ENCODE measurements around the gene ZNF792. TPM values are rescaled to one million over a fixed set of nuclear protein-coding genes. Genes with fewer than 3 reads are reported as not detected.
"Not testable (repeated sequence)": the region's sequence is repeated elsewhere in the genome, so short reads cannot be mapped to it uniquely, and the experiment has no call there.

Gene ZNF792
- total RNA-seq, 3 donors from 2014 or later: 6.4 to 11.6 (median 11.1) TPM

DNA sequence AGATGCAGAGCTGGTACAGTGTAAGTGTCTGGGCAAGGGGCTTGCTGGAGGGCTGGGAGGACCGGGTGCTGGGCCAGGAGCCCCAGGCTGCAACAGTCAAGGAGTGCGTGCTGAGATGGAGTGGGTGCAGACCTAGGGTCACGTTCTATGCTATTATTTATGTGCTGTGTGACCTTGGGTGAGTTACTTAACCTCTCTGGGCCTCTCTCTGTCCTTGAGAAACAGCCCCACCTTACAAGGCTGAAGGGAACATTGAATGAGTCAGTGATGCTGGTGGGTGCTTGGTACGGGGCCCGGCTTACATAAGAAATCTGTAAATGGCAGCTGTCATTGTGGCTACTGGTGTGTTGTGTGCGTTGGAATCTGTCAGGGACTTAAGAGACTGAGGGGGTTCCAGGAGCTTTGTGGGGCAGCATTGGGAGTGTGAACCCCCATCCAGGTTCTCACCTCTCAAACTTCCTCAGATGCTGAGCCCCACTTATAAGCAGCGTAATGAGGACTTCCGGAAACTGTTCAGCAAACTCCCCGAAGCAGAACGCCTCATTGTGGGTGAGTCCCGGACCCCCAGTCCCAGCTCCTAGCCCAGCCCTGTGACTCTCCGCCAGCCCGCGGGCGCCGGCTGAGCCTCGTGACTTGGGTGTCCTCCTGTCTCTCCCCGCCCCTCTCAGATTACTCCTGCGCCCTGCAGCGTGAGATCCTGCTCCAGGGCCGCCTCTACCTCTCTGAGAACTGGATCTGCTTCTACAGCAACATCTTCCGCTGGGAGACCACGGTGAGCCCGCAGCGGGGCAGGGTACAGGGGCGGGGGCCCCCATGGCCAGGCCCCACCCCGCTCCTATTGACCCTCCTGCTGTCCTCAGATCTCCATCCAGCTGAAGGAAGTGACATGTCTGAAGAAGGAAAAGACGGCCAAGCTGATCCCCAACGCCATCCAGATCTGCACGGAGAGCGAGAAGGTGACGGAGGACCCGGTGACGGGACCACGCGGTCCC, 45.7 kb upstream of the ZNF792 start:
- no peaks in the 10 kb centered on the region for H3K27me3 ChIP-seq
- no peaks in the 10 kb centered on the region for H3K36me3 ChIP-seq
- peak overlapping the region in 1 of 2 donors; percentile 68 for H3K27ac ChIP-seq
- TF ChIP-seq POLR2A (IDR thresholded peaks at IDR 0.05) (no peak), POLR2AphosphoS5 (IDR thresholded peaks at IDR 0.05) (no peak)
- TF ChIP-seq, protein P1, sequence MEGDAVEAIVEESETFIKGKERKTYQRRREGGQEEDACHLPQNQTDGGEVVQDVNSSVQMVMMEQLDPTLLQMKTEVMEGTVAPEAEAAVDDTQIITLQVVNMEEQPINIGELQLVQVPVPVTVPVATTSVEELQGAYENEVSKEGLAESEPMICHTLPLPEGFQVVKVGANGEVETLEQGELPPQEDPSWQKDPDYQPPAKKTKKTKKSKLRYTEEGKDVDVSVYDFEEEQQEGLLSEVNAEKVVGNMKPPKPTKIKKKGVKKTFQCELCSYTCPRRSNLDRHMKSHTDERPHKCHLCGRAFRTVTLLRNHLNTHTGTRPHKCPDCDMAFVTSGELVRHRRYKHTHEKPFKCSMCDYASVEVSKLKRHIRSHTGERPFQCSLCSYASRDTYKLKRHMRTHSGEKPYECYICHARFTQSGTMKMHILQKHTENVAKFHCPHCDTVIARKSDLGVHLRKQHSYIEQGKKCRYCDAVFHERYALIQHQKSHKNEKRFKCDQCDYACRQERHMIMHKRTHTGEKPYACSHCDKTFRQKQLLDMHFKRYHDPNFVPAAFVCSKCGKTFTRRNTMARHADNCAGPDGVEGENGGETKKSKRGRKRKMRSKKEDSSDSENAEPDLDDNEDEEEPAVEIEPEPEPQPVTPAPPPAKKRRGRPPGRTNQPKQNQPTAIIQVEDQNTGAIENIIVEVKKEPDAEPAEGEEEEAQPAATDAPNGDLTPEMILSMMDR (IDR thresholded peaks at IDR 0.05): no peak
- peaks cover 0 to 6% of the 10 kb centered on the region in 2 donors for H3K4me1 ChIP-seq
- no peak overlapping the region for H3K4me3 ChIP-seq
- H3K9me3 ChIP-seq: no peaks in the 10 kb centered on the region
- intact Hi-C loops (cut with DNase I; ENCODE audit: low total_unique reads): loop anchor here (5.0 to 10.0 kb wide), 2 partner anchors 32 to 1835 kb away; no protein-coding TSS in a partner anchor
- no peak for DNase-seq (ENCODE audit: low spot score in 2 of 2)

DNA sequence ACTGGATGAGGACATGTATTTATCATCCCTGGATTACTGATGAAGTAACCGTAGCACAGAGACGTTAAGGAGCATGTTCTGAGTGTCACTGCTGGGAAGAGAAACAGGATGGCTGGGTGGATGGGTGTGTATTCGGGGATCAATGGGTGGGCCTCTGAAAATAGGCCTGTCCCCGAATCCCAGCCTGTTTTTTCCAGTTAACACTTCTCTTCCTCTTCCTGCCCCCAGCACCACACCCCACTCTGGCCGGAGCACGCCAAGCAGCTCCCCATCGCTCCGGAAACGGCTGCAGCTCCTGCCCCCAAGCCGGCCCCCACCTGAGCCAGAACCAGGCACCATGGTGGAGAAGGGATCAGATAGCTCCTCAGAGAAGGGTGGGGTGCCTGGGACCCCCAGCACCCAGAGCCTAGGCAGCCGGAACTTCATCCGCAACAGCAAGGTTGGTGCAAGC, 44.9 kb upstream of the ZNF792 start:
- Histone ChIP-seq H3K27ac (peak overlapping the region in 1 of 2 donors; percentile 68), H3K4me3 (no peak overlapping the region), H3K9me3 (no peaks in the 10 kb centered on the region), H3K27me3 (no peaks in the 10 kb centered on the region), H3K4me1 (peaks cover 0 to 6% of the 10 kb centered on the region in 2 donors), H3K36me3 (no peaks in the 10 kb centered on the region)
- intact Hi-C loops (cut with DNase I; ENCODE audit: low total_unique reads): no loop called here
- no peak for DNase-seq (ENCODE audit: low spot score in 2 of 2)
- TF ChIP-seq POLR2A (IDR thresholded peaks at IDR 0.05) (no peak), POLR2AphosphoS5 (IDR thresholded peaks at IDR 0.05) (peak in 1 of 3 donors; percentile 42)
- TF ChIP-seq, protein P1 (IDR thresholded peaks at IDR 0.05): no peak

DNA sequence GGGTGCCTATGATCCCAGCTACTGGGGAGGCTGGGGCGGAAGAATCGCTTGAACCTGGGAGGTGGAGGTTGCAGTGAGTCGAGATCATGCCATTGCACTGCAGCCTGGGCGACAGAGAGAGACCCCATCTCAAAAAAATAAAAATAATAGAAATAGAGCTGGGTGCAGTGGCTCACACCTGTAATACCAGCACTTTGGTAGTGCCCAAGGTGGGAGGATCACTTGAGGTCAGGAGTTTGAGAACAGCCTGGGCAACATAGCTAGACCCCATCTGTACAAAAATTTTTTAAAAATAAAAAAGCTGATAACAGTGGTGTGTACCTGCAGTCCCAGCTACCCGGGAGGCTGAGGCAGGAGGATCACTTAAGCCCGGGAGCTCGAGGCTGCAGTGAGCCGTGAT, 43.4 kb upstream of the ZNF792 start:
- H3K27me3 ChIP-seq; intact Hi-C loops (cut with DNase I; ENCODE audit: low total_unique reads); DNase-seq (ENCODE audit: low spot score in 2 of 2); H3K27ac ChIP-seq; H3K4me3 ChIP-seq; H3K4me1 ChIP-seq; H3K9me3 ChIP-seq; H3K36me3 ChIP-seq: not testable (repeated sequence)

DNA sequence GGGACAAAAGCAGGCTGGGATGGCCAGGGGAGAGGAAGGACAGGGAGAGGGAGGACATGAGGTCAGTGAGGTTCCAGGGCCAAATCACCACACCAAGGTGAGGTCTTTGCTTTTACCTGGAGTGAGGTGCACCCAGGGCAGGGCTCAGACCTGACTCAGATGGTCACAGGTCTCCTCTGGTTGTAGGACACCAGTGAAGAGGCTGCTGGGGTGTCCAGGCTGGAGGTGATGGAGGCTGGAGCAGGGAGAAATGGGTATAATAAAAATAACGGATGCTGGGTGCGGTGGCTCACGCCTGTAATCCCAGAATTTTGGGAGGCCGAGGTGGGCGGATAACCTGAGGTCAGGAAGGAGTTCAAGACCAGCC, 43.0 kb upstream of the ZNF792 start:
- H3K27ac ChIP-seq: peak overlapping the region in 1 of 2 donors; percentile 46
- peaks cover 0 to 6% of the 10 kb centered on the region in 2 donors for H3K4me1 ChIP-seq
- H3K27me3 ChIP-seq: no peaks in the 10 kb centered on the region
- TF ChIP-seq, protein P1 (IDR thresholded peaks at IDR 0.05): no peak
- no peak for TF ChIP-seq POLR2AphosphoS5 (IDR thresholded peaks at IDR 0.05)
- no peak for TF ChIP-seq POLR2A (IDR thresholded peaks at IDR 0.05)
- H3K4me3 ChIP-seq: no peak overlapping the region
- no peaks in the 10 kb centered on the region for H3K36me3 ChIP-seq
- no peak for DNase-seq (ENCODE audit: low spot score in 2 of 2)
- intact Hi-C loops (cut with DNase I; ENCODE audit: low total_unique reads): no loop called here
- no peaks in the 10 kb centered on the region for H3K9me3 ChIP-seq

DNA sequence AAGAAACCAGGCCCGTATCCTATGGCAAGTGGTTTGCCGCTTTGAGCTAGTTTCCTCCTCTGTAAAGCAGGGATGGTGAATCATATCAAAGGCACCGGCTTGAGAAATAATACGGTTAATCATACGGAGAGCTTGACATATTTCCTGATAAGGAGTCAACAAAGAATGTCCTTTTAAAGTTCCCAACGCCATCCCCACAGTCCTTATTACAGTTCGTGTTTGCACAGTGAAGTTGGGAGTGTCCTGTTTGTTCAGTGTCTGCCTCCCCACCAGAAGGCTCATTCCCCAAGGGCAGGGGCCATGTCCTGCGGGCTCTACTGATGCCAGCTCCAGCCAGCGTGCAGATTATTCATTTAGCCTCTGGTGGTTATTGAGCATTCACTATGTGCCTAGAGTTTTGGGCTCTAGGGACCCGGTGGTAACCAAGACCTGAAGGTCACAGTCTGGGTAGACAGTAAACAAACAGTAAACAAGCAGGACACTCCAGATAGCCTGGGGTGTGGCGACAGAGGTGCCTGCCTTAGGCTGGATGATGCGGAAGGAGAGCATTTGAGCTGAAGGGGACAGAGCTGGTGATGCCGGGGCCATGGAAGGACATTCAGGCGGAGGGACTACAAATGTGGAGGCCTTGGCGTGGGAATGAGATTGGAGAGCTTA, 42.4 kb upstream of the ZNF792 start:
- no peaks in the 10 kb centered on the region for H3K9me3 ChIP-seq
- H3K36me3 ChIP-seq: no peaks in the 10 kb centered on the region
- peak overlapping the region in 1 of 2 donors; percentile 46 for H3K27ac ChIP-seq
- peaks cover 0 to 6% of the 10 kb centered on the region in 2 donors for H3K4me1 ChIP-seq
- H3K4me3 ChIP-seq: no peak overlapping the region
- intact Hi-C loops (cut with DNase I; ENCODE audit: low total_unique reads): no loop called here
- no peaks in the 10 kb centered on the region for H3K27me3 ChIP-seq
- TF ChIP-seq POLR2AphosphoS5 (IDR thresholded peaks at IDR 0.05): no peak
- TF ChIP-seq, protein P1 (IDR thresholded peaks at IDR 0.05): no peak
- no peak for TF ChIP-seq POLR2A (IDR thresholded peaks at IDR 0.05)
- DNase-seq (ENCODE audit: low spot score in 2 of 2): no peak

DNA sequence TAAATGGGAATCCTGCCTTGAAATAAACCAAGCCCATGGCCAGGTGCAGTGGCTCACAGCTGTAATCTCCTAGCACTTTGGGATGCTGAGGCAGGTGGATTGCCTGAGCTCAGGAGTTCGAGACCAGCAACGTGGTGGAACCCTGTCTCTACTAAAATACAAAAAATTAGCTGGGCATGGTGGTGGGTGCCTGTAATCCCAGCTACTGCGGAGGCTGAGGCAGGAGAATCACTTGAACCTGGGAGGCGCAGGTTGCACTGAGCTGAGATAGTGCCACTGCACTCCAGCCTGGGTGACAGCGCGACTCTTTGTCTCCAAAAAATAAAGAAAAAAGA, 41.9 kb upstream of the ZNF792 start:
- DNase-seq (ENCODE audit: low spot score in 2 of 2); H3K4me3 ChIP-seq; H3K36me3 ChIP-seq; intact Hi-C loops (cut with DNase I; ENCODE audit: low total_unique reads); H3K4me1 ChIP-seq; H3K27me3 ChIP-seq; H3K9me3 ChIP-seq: not testable (repeated sequence)
- H3K27ac ChIP-seq: peak overlapping the region in 1 of 2 donors; percentile 35
